ENCODE data around the gene FBP1. TPM values are rescaled to one million over a fixed set of nuclear protein-coding genes. Genes with fewer than 3 reads are reported as not detected.

The FBP1 gene
- total RNA-seq, 2 donors from 2014 or later, result 28.5 to 39.9 TPM

- Histone ChIP-seq H3K27me3 (no peaks in the 10 kb centered on the region), H3K36me3 (replicated peaks in 1 of 2; ENCODE audit: insufficient read depth in 1 of 2, low read depth in 2 of 2) (no peaks in the 10 kb centered on the region), H3K9me3 (no peaks in the 10 kb centered on the region), H3K4me3 (no peak overlapping the region), H3K27ac (peak overlapping the region; percentile 1 to 85 (median 83)), H3K4me1 (peaks cover 56% of the 10 kb centered on the region)
- ATAC-seq (no peak), DNase-seq (no peak)
- WGBS, 2 donors, result 94 to 95% methylated on average over 8 of the region's 8 CpGs
- no peak for TF ChIP-seq POLR2A (IDR thresholded peaks at IDR 0.05)
- no peak for TF ChIP-seq CTCF (IDR thresholded peaks at IDR 0.05)
- intact Hi-C loops (cut with DNase I), result loop anchor here (10.0 kb wide), 1 partner anchor 53 kb away; the partner anchor contains the start of gene PCAT7
These were observed 32.0 kb downstream of the FBP1 start for GRCh38 chr9:94607423-94607691.

- Histone ChIP-seq H3K27me3 (no peaks in the 10 kb centered on the region), H3K4me3 (no peak overlapping the region), H3K4me1 (peaks cover 50% of the 10 kb centered on the region), H3K36me3 (replicated peaks in 1 of 2; ENCODE audit: insufficient read depth in 1 of 2, low read depth in 2 of 2) (no peaks in the 10 kb centered on the region), H3K9me3 (no peaks in the 10 kb centered on the region), H3K27ac (peak overlapping the region in 1 of 4 donors; percentile 1)
- ATAC-seq (no peak), DNase-seq (no peak)
- 84 to 88% methylated on average over 22 to 24 of the region's 24 CpGs for WGBS, 2 donors
- TF ChIP-seq POLR2A (IDR thresholded peaks at IDR 0.05), result no peak
- TF ChIP-seq CTCF (IDR thresholded peaks at IDR 0.05), result no peak
- intact Hi-C loops (cut with DNase I), result loop anchor here (10.0 kb wide), 1 partner anchor 52 kb away; the partner anchor contains the start of gene PCAT7
These were observed 32.5 kb downstream of the FBP1 start for GRCh38 chr9:94606646-94607422.

DNA sequence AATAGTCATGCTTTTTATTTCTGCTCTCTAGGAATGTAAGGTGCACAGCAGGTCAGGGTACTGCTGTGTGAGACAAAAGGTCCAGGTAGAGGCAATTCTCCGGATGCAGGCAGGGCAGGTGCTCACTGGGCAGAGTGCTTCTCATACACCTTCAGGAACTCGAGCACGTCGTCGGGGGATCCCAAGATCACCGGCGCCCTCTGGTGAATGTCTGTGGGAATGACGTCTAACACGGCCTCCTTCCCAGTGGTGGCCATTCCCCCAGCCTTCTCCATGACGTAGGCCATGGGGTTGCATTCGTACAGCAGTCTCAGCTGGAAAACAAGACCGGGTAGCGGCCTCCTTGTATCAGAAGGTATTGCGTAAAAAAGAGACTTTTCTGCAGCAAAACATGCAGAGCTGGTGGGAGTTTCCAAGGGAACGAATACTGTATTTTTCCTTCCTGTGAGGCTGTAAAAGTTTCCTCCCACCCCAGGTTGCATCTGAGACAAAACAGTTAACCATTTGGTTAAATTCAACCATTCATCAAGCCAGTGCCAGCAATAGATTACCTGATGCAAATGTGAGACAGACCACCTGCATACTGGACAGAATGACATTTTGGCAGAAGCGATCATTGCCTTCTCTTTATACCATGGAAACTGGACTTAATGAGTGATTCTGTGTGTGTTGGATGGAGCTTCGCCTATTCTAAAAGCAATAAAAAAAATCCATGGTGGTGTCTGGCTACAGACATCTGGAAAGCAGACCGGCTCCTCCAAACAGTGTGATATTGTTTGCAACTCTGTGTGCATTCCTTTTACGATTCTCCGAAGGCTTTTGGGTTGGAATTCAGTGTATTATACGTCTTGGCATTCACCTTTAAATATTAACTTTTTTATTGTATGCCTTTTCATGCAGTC, 35.8 kb downstream of the FBP1 start:
- Histone ChIP-seq H3K27me3 (no peaks in the 10 kb centered on the region), H3K27ac (peak overlapping the region; percentile 13 to 47 (median 22)), H3K36me3 (replicated peaks in 1 of 2; ENCODE audit: insufficient read depth in 1 of 2, low read depth in 2 of 2) (no peaks in the 10 kb centered on the region), H3K4me1 (peaks cover 19% of the 10 kb centered on the region), H3K4me3 (no peak overlapping the region), H3K9me3 (no peaks in the 10 kb centered on the region)
- intact Hi-C loops (cut with DNase I), result loop anchor here (10.0 kb wide), 1 partner anchor 49 kb away; the partner anchor contains the start of gene PCAT7
- WGBS, 2 donors, result 22 to 34% methylated on average over 14 to 21 of the region's 21 CpGs
- ATAC-seq (peak; percentile 78), DNase-seq (peak; percentile 75 to 84 (median 78))
- TF ChIP-seq CTCF (IDR thresholded peaks at IDR 0.05) (peak; percentile 34 to 82 (median 61)), POLR2A (IDR thresholded peaks at IDR 0.05) (no peak)

GRCh38 chr9:94602666-94603065, 36.7 kb downstream of the FBP1 start:
- intact Hi-C loops (cut with DNase I), result loop anchor here (10.0 kb wide), 1 partner anchor 48 kb away; the partner anchor contains the start of gene PCAT7
- ATAC-seq (no peak), DNase-seq (no peak)
- TF ChIP-seq POLR2A (IDR thresholded peaks at IDR 0.05) (no peak), CTCF (IDR thresholded peaks at IDR 0.05) (no peak)
- H3K27me3 ChIP-seq, result no peaks in the 10 kb centered on the region
- peaks cover 11% of the 10 kb centered on the region for H3K4me1 ChIP-seq
- H3K9me3 ChIP-seq, result no peaks in the 10 kb centered on the region
- 71 to 83% methylated on average over 6 of the region's 6 CpGs for WGBS, 2 donors
- H3K4me3 ChIP-seq, result no peak overlapping the region
- H3K27ac ChIP-seq, result peak overlapping the region in 1 of 4 donors; percentile 23
- no peaks in the 10 kb centered on the region for H3K36me3 ChIP-seq (replicated peaks in 1 of 2; ENCODE audit: insufficient read depth in 1 of 2, low read depth in 2 of 2)

Data from body of pancreas (tissue), 4 donors.